ENCODE measurements around the gene QRICH2.
"Not testable (repeated sequence)": the region's sequence is repeated elsewhere in the genome, so short reads cannot be mapped to it uniquely, and the experiment has no call there.

The QRICH2 gene

DNA sequence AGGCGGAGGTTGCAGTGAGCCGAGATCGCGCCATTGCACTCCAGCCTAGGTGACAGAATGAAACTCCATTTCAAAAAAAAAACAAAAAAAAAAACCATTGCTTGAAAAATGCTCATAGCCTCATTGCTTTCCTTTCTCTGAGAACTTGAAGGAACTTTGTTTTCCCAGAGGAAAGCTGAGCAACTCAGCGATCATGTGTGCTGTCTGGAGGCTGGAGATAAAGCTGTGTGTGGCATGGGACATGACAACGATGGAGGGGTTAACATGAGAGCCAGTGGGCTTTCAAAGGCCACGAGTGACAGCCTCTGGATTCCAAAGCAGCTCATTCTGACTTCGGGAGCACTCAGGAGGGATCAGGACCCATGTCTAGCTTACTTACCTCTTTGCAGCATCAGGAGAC lies 21.6 kb upstream of the QRICH2 start:
- H3K36me3 ChIP-seq (ENCODE audit: insufficient read depth, low read length): peaks cover 14% of the 10 kb centered on the region; the same call in 1 of the 2 replicates

DNA sequence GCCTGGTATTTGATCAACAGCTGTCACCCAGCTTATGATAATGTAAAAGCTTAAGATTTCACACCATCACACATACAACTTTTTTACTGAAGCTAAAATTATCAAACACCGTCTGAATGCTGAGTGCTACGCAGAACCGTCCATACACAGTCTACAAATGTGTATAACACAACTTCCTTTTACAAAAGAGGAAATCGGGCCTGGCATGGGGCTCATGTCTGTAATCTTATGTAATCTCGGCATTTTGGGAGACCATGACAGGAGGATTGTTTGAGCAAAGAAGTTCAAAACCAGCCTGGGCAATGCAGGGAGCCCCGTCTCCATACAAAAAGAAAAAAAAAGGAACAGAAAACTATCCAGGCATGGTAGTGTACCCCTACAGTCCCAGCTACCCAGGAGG lies 19.6 kb upstream of the QRICH2 start:
- no peaks in the 10 kb centered on the region for H3K27me3 ChIP-seq (ENCODE audit: insufficient read depth, low read length)
- no peak overlapping the region for H2AFZ ChIP-seq (ENCODE audit: low read length, unreplicated experiment)
- no peaks in the 10 kb centered on the region for H3K79me2 ChIP-seq (ENCODE audit: control insufficient read depth, insufficient read depth, low read length, unreplicated experiment)
- H3K4me3 ChIP-seq (ENCODE audit: low read depth, low read length): no peak overlapping the region
- H3K27ac ChIP-seq (ENCODE audit: low read depth, low read length): no peak overlapping the region
- H3K4me1 ChIP-seq (ENCODE audit: control insufficient read depth, insufficient read depth, low read length, unreplicated experiment): no peaks in the 10 kb centered on the region
- peaks cover 14% of the 10 kb centered on the region; the same call in 1 of the 2 replicates for H3K36me3 ChIP-seq (ENCODE audit: insufficient read depth, low read length)

More for the DNA sequence above, 21.6 kb upstream of the QRICH2 start:
- H3K27ac ChIP-seq (ENCODE audit: low read depth, low read length): no peak overlapping the region
- H3K4me1 ChIP-seq (ENCODE audit: control insufficient read depth, insufficient read depth, low read length, unreplicated experiment): no peaks in the 10 kb centered on the region
- H3K4me3 ChIP-seq (ENCODE audit: low read depth, low read length): no peak overlapping the region
- H2AFZ ChIP-seq (ENCODE audit: low read length, unreplicated experiment): no peak overlapping the region
- no peaks in the 10 kb centered on the region for H3K27me3 ChIP-seq (ENCODE audit: insufficient read depth, low read length)
- H3K79me2 ChIP-seq (ENCODE audit: control insufficient read depth, insufficient read depth, low read length, unreplicated experiment): no peaks in the 10 kb centered on the region

GRCh38 chr17:76326306-76326705 lies 18.2 kb upstream of the QRICH2 start:
- Histone ChIP-seq H3K27me3 (ENCODE audit: insufficient read depth, low read length) (no peaks in the 10 kb centered on the region), H3K36me3 (ENCODE audit: insufficient read depth, low read length) (peaks cover 14% of the 10 kb centered on the region; the same call in 1 of the 2 replicates), H3K79me2 (ENCODE audit: control insufficient read depth, insufficient read depth, low read length, unreplicated experiment) (no peaks in the 10 kb centered on the region), H3K4me1 (ENCODE audit: control insufficient read depth, insufficient read depth, low read length, unreplicated experiment) (no peaks in the 10 kb centered on the region), H2AFZ (ENCODE audit: low read length, unreplicated experiment) (no peak overlapping the region), H3K27ac (ENCODE audit: low read depth, low read length) (no peak overlapping the region), H3K4me3 (ENCODE audit: low read depth, low read length) (no peak overlapping the region)

DNA sequence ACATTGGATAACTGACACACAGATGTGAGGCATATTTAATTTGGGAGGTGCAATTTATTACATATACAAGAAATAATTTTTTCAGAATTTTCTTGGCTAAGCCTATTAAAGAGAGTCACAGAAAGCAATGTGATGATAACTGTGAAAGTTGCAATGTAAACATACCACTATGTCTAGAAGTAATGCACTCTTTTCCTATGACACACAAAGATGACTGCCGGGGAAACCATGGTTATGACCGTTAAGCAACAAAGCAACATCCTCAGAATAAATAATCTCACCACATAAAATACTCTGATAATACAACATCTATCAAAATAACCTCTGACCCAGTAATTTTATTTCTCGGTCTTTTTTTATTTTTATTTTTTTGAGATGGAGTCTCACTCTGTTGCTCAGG lies 10.5 kb upstream of the QRICH2 start:
- Histone ChIP-seq H3K27me3 (ENCODE audit: insufficient read depth, low read length) (no peaks in the 10 kb centered on the region), H3K27ac (ENCODE audit: low read depth, low read length) (no peak overlapping the region), H3K4me3 (ENCODE audit: low read depth, low read length) (no peak overlapping the region), H3K79me2 (ENCODE audit: control insufficient read depth, insufficient read depth, low read length, unreplicated experiment) (no peaks in the 10 kb centered on the region), H3K4me1 (ENCODE audit: control insufficient read depth, insufficient read depth, low read length, unreplicated experiment) (no peaks in the 10 kb centered on the region), H2AFZ (ENCODE audit: low read length, unreplicated experiment) (no peak overlapping the region), H3K36me3 (ENCODE audit: insufficient read depth, low read length) (peaks cover 2% of the 10 kb centered on the region; the same call in 1 of the 2 replicates)

DNA sequence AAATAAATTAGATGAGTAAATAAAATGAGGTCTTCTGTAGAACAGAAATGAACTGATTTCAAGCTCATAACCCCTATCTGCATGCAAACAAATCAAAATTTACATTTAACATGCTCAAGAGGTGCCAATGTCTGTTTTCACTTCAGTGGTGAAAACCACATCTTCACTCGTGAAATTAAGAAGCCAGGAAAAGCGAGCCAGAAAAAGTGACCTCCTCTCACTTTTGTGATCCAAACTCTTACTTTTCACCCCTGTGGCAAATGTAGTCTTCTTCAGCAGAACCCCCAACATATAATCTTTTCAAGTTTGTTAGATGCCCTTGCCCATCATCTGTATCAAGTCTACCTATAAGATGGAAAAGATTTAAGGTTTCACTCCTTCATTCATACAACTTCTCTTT lies 9.5 kb upstream of the QRICH2 start:
- no peaks in the 10 kb centered on the region for H3K27me3 ChIP-seq (ENCODE audit: insufficient read depth, low read length)
- no peak overlapping the region for H2AFZ ChIP-seq (ENCODE audit: low read length, unreplicated experiment)
- no peaks in the 10 kb centered on the region for H3K79me2 ChIP-seq (ENCODE audit: control insufficient read depth, insufficient read depth, low read length, unreplicated experiment)
- no peak overlapping the region for H3K4me3 ChIP-seq (ENCODE audit: low read depth, low read length)
- H3K4me1 ChIP-seq (ENCODE audit: control insufficient read depth, insufficient read depth, low read length, unreplicated experiment): no peaks in the 10 kb centered on the region
- peaks cover 6% of the 10 kb centered on the region; the same call in 1 of the 2 replicates for H3K36me3 ChIP-seq (ENCODE audit: insufficient read depth, low read length)
- no peak overlapping the region for H3K27ac ChIP-seq (ENCODE audit: low read depth, low read length)

- H3K27me3 ChIP-seq (ENCODE audit: insufficient read depth, low read length): no peaks in the 10 kb centered on the region
- no peaks in the 10 kb centered on the region for H3K4me1 ChIP-seq (ENCODE audit: control insufficient read depth, insufficient read depth, low read length, unreplicated experiment)
- peaks cover 14% of the 10 kb centered on the region for H3K36me3 ChIP-seq (ENCODE audit: insufficient read depth, low read length)
- H3K27ac ChIP-seq (ENCODE audit: low read depth, low read length): no peak overlapping the region
- no peak overlapping the region for H3K4me3 ChIP-seq (ENCODE audit: low read depth, low read length)
- no peaks in the 10 kb centered on the region for H3K79me2 ChIP-seq (ENCODE audit: control insufficient read depth, insufficient read depth, low read length, unreplicated experiment)
- no peak overlapping the region for H2AFZ ChIP-seq (ENCODE audit: low read length, unreplicated experiment)
Measured at GRCh38 chr17:76314392-76315227, 6.5 kb upstream of the QRICH2 start.

- Histone ChIP-seq H3K79me2 (ENCODE audit: control insufficient read depth, insufficient read depth, low read length, unreplicated experiment) (no peaks in the 10 kb centered on the region), H2AFZ (ENCODE audit: low read length, unreplicated experiment) (no peak overlapping the region), H3K36me3 (ENCODE audit: insufficient read depth, low read length) (peaks cover 14% of the 10 kb centered on the region), H3K27me3 (ENCODE audit: insufficient read depth, low read length) (no peaks in the 10 kb centered on the region), H3K27ac (ENCODE audit: low read depth, low read length) (no peak overlapping the region), H3K4me1 (ENCODE audit: control insufficient read depth, insufficient read depth, low read length, unreplicated experiment) (no peaks in the 10 kb centered on the region), H3K4me3 (ENCODE audit: low read depth, low read length) (no peak overlapping the region)
Measured at GRCh38 chr17:76312735-76313134, 4.7 kb upstream of the QRICH2 start.

DNA sequence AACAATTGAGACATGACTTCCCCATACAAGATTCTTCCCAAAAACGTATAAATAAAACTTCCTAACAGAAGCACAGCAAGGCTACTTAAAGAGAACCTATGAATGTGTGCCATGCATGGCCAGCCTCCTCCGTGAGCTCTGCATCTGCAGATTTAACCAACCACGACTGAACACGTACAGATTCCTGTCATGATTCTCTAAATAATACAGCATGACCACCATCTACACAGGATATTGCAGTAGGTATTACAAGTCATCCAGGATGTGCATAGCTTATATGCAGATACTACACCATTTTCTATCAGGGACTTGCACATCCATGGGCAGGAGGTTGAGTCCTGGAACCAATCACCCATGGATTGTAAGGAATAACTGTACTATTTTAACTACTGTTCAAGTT lies 1.4 kb upstream of the QRICH2 start:
- Histone ChIP-seq H3K79me2 (ENCODE audit: control insufficient read depth, insufficient read depth, low read length, unreplicated experiment) (no peaks in the 10 kb centered on the region), H3K4me1 (ENCODE audit: control insufficient read depth, insufficient read depth, low read length, unreplicated experiment) (no peaks in the 10 kb centered on the region), H3K27ac (ENCODE audit: low read depth, low read length) (no peak overlapping the region), H3K36me3 (ENCODE audit: insufficient read depth, low read length) (peaks cover 14% of the 10 kb centered on the region), H3K27me3 (ENCODE audit: insufficient read depth, low read length) (no peaks in the 10 kb centered on the region), H2AFZ (ENCODE audit: low read length, unreplicated experiment) (no peak overlapping the region), H3K4me3 (ENCODE audit: low read depth, low read length) (no peak overlapping the region)

- H3K79me2 ChIP-seq (ENCODE audit: control insufficient read depth, insufficient read depth, low read length, unreplicated experiment): no peaks in the 10 kb centered on the region
- no peak overlapping the region for H3K4me3 ChIP-seq (ENCODE audit: low read depth, low read length)
- no peaks in the 10 kb centered on the region for H3K4me1 ChIP-seq (ENCODE audit: control insufficient read depth, insufficient read depth, low read length, unreplicated experiment)
- peaks cover 7% of the 10 kb centered on the region for H3K36me3 ChIP-seq (ENCODE audit: insufficient read depth, low read length)
- H2AFZ ChIP-seq (ENCODE audit: low read length, unreplicated experiment): no peak overlapping the region
- no peak overlapping the region for H3K27ac ChIP-seq (ENCODE audit: low read depth, low read length)
- H3K27me3 ChIP-seq (ENCODE audit: insufficient read depth, low read length): no peaks in the 10 kb centered on the region
Measured at GRCh38 chr17:76307299-76307965, 644 bp downstream of the QRICH2 start.

- H3K79me2 ChIP-seq (ENCODE audit: control insufficient read depth, insufficient read depth, low read length, unreplicated experiment); H3K36me3 ChIP-seq (ENCODE audit: insufficient read depth, low read length); H3K4me3 ChIP-seq (ENCODE audit: low read depth, low read length); H3K27me3 ChIP-seq (ENCODE audit: insufficient read depth, low read length); H3K4me1 ChIP-seq (ENCODE audit: control insufficient read depth, insufficient read depth, low read length, unreplicated experiment); H3K27ac ChIP-seq (ENCODE audit: low read depth, low read length); H2AFZ ChIP-seq (ENCODE audit: low read length, unreplicated experiment): not testable (repeated sequence)
Measured at GRCh38 chr17:76305135-76305454, 3.0 kb downstream of the QRICH2 start.
